ENCODE results near the gene MRC2. TPM values are rescaled to one million over a fixed set of nuclear protein-coding genes. Genes with fewer than 3 reads are reported as not detected.

The MRC2 gene
- total RNA-seq, 1 experiment from 2014 or later = 10.7 TPM

DNA sequence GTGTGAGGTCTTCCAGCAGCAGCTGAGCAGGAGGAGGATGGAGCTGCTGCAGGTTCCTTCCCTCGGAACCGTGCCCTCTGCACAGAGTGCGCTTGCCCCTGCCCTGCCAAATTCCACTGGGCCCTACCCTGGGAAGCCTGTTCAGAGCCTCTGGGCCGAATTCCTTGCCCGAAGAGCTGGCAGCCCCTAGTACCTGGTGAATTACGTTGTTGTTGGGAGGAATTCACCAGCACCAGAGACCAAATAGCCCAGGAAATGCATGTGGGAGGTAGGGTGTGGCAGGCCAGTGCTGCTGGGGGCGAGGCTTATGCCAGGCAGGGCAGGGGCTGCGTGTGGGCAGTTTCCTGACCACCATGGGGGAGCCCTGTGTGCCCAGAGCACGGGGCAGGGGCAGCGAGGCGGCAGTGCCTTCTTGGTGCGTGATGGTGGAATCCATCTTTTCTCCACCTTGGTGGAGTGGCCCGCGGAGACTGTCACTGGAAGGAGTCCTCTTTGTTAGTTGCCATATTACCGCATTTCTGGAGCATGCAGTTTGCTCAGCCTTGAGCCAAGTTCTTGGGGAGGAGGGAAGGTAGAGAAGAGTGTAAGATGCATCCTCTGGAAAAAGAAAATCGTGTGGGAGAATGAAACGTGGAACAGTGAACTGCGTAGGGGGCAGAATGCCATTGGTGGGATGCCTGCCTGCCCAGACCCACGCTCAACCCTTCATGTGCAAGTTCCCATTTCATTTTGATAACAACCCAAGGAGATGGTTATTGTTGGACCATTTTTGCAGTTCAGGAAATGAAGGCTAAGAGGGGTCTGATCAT, 2.3 kb downstream of the MRC2 start:
- no peak overlapping the region for H3K27ac ChIP-seq (ENCODE audit: low read depth, low read length)
- H3K4me1 ChIP-seq (ENCODE audit: control insufficient read depth in 1 of 2, insufficient read depth in 2 of 2, low read length in 2 of 2) = peaks cover 11 to 39% of the 10 kb centered on the region in 2 experiments; a peak in 3 of 4 replicates
- ChIA-PET POLR2A (no interaction called here), RAD21 (ENCODE audit: low non-redundant PET in 1 of 2, low total read pairs in 2 of 2, uncharacterized antibody in 2 of 2, unreplicated experiment in 2 of 2) (no interaction called here), CTCF (no interaction called here)
- no peak overlapping the region for H3K4me3 ChIP-seq (replicated peaks in 1 of 2; ENCODE audit: low read depth in 1 of 2, low read length in 2 of 2)
- BruUV-seq (replicated peaks) = no TSS peak
- no peaks in the 10 kb centered on the region for H3K79me2 ChIP-seq (ENCODE audit: insufficient read depth, low read length)
- H3K9me3 ChIP-seq (ENCODE audit: control insufficient read depth in 1 of 2, insufficient read depth in 1 of 2, low read depth in 1 of 2, low read length in 2 of 2) = no peaks in the 10 kb centered on the region
- no peaks in the 10 kb centered on the region for H3K36me3 ChIP-seq (ENCODE audit: control insufficient read depth in 1 of 2, insufficient read depth in 2 of 2, low read length in 2 of 2)
- H3K4me2 ChIP-seq (ENCODE audit: low read length) = no peak overlapping the region
- intact Hi-C loops (cut with micrococcal nuclease) = no loop called here
- H3K9me2 ChIP-seq (ENCODE audit: insufficient read depth) = no peaks in the 10 kb centered on the region
- ATAC-seq (no peak), DNase-seq (ENCODE audit: low read depth, low spot score) (no peak)
- H3K27me3 ChIP-seq (ENCODE audit: insufficient read depth, low read length) = no peaks in the 10 kb centered on the region
- H2AFZ ChIP-seq (ENCODE audit: low read depth, low read length, poor library complexity, severe bottlenecking) = no peak overlapping the region
- no peaks in the 10 kb centered on the region for H4K20me1 ChIP-seq (ENCODE audit: insufficient read depth)
- TF ChIP-seq JUND (IDR thresholded peaks at IDR 0.05) = no peak
- TF ChIP-seq EGR1 (IDR thresholded peaks at IDR 0.05; ENCODE audit: low read depth) = no peak
- TF ChIP-seq YY1 (IDR thresholded peaks at IDR 0.05; ENCODE audit: extremely low read depth, insufficient replicate concordance, low read depth, low read length) = no peak
- TF ChIP-seq ELF1 (IDR thresholded peaks at IDR 0.05; ENCODE audit: borderline replicate concordance, low read depth) = no peak
- no peak for TF ChIP-seq CTCF (IDR thresholded peaks at IDR 0.05 in 2 of 3, conservative IDR thresholded peaks at IDR 0.05 in 1 of 3; ENCODE audit: borderline replicate concordance in 1 of 3, insufficient read depth in 1 of 3, low read depth in 2 of 3, low read length in 2 of 3)
- no peak for TF ChIP-seq CEBPB (IDR thresholded peaks at IDR 0.05; ENCODE audit: low read depth)
- TF ChIP-seq, protein P1, sequence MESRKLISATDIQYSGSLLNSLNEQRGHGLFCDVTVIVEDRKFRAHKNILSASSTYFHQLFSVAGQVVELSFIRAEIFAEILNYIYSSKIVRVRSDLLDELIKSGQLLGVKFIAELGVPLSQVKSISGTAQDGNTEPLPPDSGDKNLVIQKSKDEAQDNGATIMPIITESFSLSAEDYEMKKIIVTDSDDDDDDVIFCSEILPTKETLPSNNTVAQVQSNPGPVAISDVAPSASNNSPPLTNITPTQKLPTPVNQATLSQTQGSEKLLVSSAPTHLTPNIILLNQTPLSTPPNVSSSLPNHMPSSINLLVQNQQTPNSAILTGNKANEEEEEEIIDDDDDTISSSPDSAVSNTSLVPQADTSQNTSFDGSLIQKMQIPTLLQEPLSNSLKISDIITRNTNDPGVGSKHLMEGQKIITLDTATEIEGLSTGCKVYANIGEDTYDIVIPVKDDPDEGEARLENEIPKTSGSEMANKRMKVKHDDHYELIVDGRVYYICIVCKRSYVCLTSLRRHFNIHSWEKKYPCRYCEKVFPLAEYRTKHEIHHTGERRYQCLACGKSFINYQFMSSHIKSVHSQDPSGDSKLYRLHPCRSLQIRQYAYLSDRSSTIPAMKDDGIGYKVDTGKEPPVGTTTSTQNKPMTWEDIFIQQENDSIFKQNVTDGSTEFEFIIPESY (IDR thresholded peaks at IDR 0.05; ENCODE audit: extremely low read depth, insufficient replicate concordance, low read length) = no peak
- TF ChIP-seq SRF (IDR thresholded peaks at IDR 0.05; ENCODE audit: low read depth) = no peak
- TF ChIP-seq SP1 (IDR thresholded peaks at IDR 0.05; ENCODE audit: low read depth) = no peak
- no peak for TF ChIP-seq ZFX (IDR thresholded peaks at IDR 0.05)
- no peak for TF ChIP-seq CBX3 (IDR thresholded peaks at IDR 0.05; ENCODE audit: low read depth)
- no peak for TF ChIP-seq ATF3 (IDR thresholded peaks at IDR 0.05)
- TF ChIP-seq, protein P2, sequence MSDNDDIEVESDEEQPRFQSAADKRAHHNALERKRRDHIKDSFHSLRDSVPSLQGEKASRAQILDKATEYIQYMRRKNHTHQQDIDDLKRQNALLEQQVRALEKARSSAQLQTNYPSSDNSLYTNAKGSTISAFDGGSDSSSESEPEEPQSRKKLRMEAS (IDR thresholded peaks at IDR 0.05) = no peak
- TF ChIP-seq TCF7L2 (IDR thresholded peaks at IDR 0.05; ENCODE audit: borderline replicate concordance, extremely low read depth, insufficient read depth, insufficient read length) = no peak
- no peak overlapping the region for H3K9ac ChIP-seq (ENCODE audit: low read length)
